ENCODE data around the gene MGME1.

Gene MGME1, protein sequence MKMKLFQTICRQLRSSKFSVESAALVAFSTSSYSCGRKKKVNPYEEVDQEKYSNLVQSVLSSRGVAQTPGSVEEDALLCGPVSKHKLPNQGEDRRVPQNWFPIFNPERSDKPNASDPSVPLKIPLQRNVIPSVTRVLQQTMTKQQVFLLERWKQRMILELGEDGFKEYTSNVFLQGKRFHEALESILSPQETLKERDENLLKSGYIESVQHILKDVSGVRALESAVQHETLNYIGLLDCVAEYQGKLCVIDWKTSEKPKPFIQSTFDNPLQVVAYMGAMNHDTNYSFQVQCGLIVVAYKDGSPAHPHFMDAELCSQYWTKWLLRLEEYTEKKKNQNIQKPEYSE

DNA sequence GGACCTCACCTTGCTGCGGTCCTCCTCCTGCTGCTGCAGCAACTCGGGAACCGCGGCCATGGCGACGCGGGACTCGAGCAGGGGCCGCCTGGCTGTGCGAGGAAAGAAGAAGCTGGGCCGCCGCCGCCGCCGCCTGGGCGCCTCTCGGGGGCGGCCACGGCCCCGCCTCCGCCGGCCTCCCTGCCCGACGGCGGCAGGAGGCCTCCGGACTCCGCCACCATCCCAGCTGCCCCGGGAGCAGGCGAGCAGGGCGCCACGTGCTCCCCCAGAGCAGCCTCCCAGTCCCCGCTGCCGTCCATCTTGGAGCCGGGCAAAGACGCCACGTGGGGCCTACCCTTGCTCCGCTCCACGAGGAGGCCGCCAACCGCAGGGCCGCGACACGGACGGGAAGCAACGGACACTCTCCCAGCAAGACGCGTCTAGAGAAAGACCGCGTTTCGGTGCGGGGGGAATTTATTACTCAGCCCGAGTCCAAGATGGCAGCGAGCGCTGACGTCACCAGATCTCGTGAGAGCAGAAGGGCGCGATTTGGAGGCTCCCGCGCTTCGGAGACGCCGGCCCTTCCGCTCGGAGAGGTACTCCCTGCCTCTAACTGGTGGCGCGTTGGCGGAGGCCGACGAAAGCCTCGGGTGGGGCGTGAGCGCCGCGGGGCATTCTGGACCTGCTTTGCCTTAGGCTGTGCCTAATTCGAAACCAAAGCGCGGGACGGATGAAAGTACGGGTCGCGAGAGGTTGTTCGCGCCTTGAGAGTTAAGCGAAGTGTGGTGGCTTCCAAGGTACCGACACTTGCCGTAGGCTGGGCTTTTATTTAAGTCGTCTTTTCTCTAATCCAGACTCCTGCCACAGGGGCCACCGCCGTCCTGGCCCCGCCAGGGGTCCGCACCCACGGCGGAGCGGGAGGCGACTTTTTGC lies at the start of gene MGME1, which contains the start of gene SNX5:
TSS of gene MGME1 (plus strand) at position 653 of the 912 bp plus-strand sequence. CDS start 842 bp downstream, outside the sequence.
TSS of gene SNX5 (minus strand) at position 429 of the 912 bp plus-strand sequence. CDS start at position 60, 369 bp downstream.
- DNase-seq (ENCODE audit: low read depth) = peak; percentile 99

DNA sequence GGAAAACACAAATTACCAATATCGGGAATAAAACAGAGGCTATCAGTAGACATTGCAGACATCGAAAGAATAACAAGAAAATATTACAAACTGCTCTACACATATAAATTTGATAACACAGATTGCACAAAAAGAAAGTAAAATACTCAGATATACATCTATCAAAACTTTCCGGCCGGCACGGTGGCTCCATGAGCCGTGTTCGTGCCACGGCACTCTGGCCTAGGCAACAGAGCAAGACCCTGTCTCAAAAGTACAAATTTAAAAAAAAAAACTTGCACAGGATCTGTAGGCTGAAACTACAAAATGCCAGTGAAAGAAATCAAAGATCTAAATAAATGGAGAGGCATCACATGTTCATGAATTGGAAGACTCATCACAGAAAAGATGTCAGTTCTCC lies 49.7 kb upstream of the MGME1 start:
- DNase-seq (ENCODE audit: low read depth) = no peak

DNA sequence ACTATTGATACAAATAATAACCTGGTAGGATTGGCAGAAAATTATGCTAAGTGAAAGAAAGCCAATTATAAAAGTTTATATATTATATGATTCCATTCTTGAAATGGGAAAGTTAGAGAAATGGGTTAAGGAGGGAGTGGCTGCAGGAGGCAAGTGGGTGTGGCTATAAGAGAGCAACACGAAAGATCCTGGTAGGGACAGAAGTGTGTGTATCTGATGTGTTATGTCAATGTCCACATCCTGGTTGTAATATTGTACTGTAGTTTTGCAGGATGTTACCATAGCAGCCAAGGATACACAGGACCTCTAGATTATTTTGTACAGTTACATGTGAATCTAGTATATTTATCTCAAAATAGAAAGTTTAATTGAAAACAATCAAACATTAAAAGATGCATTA lies 47.0 kb upstream of the MGME1 start:
- no peak for DNase-seq (ENCODE audit: low read depth)

DNA sequence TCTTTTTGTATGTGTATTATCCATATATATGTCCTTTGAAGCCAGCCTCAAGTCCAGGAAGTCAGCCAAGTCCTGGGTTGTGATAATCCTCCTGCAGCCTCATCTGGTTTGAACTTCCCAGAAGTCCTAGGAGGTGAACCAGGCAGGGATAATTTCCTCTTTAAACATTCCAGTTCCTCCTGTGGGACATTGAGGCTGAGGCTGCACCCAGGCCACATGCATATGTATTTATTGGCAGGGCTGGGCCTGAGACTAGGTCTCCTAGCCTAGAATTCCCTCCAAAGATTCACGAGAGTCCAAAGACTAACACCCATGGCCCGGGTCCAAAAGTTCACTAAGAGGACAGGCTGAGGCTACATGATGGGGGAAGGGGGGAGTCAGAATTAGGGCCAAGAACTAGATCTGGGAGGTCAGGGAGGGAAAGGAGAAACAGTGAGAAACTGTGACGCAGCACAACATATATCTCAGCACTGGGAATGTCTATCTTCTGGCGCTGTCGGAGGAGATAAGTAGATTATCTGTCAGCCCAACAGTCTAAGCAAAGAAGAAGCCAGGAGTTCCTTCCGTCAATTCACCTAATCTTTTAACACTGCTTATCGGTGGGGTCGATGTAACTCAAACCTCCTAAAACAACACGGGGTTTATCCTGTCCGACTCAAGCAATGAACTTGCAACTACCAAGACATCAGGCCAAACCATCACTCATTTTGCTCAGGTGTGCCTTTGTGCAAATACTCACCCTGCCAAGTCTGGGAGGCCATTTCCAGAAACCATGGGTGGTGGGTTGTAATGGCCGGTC lies 43.5 kb upstream of the MGME1 start:
- no peak for DNase-seq (ENCODE audit: low read depth)

DNA sequence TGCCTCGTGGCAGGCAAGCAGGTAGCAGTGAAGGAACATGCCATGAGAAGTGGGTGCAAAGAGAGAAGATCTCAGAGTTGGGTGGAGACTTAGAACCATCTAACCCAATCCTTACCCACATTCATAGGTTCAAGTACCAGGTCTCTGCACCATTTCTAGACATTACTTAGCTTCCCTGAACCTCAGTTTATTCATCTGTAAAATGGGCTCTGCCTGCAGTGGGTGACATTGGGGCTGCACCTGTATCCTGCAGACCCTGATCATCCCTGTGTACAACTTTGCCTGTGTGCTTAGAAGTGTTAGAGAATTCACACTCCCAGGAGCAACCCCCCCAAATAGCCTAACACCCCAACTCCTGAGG lies 42.9 kb upstream of the MGME1 start:
- DNase-seq (ENCODE audit: low read depth) = no peak

DNA sequence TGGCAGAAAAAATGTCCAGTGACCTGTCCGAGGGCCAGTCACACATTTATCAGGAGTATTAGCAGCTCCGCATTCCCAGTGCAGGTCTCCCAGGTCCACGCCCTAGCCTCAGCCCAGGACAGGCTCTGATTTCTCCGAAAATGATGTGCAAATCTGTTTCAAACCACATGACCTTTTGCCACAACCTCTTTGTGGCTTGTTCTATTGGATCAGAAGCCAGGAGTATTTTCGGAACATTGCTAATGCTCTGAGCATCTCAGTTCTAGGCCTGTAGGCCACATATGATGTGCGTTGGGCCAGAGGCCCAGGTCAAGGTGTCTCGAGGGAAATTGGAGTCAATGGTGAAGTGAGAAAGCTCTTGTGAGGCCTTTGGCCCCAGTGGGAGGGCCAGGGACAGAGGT lies 40.6 kb upstream of the MGME1 start:
- DNase-seq (ENCODE audit: low read depth) = no peak

DNA sequence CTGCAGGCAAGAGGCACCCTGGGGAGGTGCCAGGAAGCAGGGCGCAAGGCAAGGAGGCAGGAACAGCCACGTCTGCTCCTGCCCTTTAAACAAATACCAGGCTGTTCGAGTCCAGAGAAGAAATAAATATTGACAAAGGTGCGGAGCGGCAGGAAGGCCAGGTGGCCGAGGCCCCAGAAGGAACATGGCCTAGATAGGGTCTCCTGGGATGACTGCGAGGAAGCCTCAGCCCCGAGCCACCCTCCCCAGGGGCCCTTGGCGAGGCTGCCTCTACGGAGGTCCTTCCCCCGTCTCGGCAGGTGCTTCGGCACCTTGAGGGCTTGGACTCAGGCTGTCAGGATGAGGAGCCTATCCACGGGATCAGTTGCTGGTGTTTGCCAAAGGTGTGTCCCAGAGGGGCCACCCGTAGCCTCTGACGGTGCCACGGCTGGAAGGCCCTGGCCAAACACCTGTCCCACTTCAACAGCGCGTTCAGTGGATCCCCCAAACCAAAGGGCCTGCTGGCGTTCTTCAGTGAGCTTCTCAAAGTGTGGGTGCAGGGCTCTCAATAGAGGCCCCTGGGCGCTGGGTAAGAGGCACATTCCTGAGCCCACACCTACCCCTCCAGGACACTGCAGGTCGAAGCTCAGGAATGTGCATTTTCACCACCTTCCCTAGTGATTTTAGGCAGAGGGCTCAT lies 40.0 kb upstream of the MGME1 start:
- DNase-seq (ENCODE audit: low read depth) = no peak

DNA sequence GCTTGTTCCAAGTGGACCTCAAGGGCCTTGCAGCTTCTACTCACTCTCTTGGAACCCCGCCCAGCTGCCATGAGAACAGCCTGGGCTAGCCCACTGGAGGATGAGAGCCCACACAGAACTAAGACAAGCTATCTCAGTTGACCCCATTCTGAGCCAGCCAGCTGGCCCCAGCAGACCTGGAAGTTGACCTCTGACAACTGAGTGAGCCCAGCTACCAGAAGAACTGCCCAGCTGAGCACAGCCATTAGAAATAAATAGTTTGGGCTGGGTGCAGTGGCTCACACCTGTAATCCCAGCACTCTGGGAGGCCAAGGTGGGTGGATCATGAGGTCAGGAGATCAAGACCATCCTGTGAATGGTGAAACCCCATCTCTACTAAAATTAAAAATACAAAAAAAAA lies 37.3 kb upstream of the MGME1 start:
- no peak for DNase-seq (ENCODE audit: low read depth)

DNA sequence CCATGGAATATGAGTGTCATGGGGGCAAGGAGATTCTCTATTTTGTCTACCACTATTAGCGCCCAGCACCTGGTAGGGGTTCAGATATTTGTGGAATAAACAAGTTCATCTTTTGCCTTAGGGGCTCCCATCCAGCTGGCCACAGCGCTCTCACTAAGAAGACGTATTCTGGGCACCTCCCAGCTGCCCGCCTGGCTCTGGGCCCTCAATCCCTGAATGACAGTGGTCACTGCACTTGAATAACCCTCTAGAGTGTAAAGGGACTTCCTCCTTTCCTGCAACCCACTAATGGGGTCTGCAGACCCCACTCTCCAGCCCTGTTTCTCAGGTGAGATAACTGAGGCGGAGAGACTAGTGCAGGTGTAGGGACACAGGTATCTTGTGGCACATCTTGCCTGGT lies 36.4 kb upstream of the MGME1 start:
- DNase-seq (ENCODE audit: low read depth) = no peak

DNA sequence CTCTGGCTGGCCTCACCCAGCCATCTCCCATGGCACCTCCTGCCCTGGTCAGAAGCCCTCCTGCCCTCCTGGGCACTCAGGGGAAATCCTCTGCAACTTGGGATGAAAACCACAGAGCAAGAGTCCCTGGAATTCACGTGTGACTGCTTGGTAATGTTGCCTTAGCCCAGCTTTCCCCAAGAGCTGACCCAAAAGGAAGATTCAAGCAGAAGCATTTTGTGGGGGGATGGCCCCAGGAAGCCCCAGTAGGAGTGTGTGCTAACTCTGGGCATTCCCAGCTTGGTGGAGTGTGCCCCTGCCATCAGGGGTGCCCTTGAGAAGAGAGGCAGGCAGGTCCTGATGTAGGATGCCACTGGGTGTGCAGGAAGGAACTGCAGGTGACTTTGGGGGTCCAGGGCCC lies 35.7 kb upstream of the MGME1 start:
- DNase-seq (ENCODE audit: low read depth) = no peak

DNA sequence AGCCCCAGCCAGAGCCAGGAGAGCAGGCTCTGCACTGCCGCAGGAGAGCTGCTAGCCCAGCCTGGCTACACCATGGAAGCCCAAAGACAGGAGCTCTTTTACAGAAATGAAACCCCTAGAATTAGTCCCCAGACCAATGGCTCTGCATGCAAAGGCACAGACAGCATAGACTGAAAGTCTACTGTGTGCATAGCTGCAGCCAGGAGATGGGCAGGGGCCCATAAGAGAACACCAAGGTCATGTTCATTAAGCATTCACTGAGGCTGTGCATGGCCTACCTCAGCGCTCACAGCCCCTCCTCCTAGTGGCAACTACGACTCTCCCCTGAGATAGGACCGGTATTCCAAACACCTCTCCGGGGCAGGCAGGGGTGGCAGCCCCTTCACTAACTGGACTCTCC lies 35.1 kb upstream of the MGME1 start:
- DNase-seq (ENCODE audit: low read depth) = no peak

DNA sequence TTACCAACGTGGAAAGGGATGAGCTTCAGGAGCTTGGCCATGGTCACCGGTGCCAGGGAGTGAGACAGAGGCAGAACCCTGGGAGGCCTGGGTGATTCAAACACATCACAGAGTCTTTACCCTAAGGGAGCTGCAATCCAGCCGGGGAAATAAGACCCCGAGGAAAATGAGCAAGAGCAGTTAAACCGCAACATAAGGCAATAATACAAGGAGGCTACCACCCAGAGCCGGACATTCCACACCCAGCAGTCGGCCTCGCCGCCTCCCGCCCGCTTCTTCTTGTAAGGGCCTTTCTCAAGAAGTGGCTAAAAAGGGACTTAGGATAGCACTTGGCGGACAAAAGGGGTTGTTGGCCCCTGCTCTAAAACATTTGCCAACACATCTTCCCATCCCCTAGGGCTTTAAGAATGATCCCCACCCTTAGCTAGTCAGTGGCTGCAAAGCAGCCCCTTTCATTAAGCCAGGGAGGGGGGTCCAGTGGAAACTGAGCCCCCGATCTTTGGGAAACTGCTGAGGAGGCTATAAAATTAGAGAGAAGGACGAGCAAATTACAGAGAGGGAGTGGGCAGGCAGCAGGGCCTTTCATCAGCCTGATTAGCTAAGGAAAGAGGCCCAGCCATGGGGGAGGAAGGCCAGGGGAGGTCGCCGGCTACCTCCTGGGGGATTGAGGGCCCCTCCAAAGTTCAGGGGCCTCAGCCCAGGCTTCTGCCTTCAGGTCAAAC lies 34.5 kb upstream of the MGME1 start:
- DNase-seq (ENCODE audit: low read depth) = peak; percentile 94

DNA sequence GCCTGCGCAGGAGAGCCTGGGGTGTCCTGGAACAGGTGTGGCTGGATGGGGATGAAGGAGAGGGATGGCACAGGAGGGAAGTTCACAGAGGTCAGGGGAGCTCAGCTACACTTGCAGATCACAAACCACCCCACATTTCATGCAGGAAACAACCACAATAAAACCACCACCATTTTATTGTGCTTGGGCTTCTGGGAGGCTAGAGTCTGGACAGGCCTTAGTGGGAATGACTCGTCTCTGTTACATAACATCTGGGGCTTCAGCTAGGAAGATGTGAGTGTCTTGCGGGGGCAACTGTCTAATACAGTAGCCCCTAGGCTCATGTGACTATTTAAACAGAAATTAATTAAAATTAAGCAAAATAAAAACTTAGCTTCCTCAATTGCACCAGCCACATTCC lies 33.6 kb upstream of the MGME1 start:
- DNase-seq (ENCODE audit: low read depth) = peak; percentile 68

DNA sequence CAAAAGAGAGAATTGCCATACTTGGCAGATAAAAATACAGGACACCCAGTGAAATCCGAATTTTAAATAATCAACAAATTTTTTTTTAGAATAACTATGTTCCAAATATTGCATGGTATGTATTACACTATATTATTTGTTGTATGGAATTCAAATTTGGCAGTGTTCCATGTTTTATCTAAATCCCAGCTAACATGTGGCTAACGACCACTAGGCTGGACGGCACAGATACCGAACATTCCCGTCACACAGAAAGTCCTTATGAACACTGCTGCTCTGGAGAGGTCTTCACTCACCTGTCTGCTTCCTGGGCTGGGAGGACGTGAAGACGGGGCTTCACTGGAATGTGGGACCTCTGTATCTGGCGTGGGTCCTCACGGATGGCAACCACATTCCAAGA lies 33.1 kb upstream of the MGME1 start:
- no peak for DNase-seq (ENCODE audit: low read depth)

DNA sequence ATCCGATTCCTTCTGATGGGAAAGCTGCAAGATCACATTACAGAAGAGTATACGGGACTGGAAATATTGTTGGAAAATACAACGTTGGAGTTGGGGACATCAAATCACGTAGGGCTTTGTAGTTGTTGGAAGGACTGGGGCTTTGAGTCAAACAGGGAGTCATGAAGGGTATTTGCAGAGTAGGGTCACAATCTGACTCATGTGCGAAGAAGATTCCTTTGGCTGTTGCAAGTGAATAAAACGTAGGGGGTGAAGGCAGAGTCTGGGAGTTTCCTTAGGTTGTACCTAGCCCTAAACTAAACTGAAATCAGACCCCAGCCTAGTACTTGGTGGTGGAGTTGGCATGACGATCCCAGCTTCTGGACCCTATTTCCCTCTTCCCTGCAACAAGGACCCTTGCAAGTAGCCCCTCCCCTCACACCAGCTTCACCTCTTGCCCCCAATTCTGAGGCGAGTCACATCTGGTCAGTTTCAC lies 32.5 kb upstream of the MGME1 start:
- peak; percentile 54 for DNase-seq (ENCODE audit: low read depth)

DNA sequence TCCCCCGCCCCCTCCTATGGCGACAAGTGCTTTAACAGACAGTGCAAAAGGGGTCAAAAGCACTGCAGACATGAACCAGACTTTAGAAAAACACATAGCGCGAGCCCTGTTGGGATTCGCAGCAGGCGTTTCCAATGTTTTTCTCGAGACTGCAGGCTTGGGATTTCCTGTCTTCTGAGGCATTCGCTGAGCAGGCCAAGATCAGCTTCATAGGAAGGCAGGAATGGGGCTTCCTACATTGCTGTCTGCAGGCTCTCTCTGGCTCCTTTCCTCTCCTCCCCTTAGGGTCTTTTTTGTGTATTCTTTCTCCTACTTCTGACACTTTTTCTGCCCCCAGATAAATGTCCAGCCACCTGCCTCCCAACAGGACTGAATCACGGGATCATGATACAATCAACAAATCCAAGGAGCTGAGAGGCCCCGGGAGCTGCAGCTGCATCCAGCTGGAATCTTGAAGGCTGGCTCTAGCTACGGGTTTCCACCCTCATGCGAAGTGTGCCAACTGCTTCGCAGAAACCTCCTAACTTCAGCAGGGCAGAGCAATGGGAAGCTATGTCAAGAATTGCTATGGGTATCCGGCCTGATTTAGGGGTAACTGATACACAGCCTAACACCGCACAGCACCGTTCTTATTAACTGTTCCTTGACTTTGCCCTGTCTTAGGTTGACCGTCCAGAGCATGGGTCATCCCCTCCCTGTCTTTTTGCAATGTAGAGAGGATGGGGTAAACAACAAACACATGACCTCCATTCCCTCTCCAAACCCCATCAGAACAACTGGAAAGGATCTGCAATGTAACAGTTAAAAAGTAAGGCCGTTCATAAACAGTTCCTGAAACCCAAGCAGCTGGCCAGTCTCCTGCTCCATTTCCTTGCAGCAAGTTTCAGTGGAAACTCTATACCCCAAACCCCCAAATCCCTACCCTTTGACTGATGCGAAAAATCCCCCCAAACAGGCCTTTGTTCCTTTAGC lies 31.8 kb upstream of the MGME1 start:
- DNase-seq (ENCODE audit: low read depth) = peak; percentile 76

DNA sequence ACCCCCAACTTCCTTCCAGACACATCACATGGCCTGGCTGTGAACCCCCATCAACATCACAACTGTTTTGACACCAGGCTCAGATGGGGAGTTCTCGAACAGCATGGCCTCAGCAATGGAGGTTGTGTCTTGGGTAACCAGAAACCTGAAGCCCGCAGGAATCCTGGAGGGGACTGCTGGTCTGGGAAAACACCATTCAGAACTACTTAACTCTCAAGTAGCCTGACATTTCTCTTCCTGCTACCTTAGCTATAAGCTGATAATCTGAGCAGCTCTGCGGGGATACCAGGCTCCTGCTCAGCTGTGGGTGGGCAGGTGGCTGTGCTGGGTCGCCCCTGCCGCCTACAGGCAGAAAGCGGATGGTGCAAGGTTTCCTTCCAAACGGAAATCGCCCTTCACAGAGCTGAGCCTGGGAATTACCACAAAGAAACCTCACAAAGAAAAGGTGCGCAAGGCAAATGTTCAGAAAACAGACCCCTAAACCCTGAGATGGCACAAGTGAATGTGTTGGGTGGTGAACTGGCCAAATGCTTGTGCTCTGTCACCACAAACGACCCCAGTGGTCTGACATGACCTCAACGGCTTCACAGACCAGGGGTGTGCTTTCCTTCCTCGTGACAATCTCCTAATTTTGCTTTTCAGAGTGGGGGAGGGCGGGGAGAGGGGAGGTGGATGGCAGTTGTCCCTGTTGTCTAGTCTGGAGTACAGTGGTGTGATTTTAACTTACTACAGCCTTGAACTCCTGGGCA lies 29.8 kb upstream of the MGME1 start:
- peak; percentile 73 for DNase-seq (ENCODE audit: low read depth)

DNA sequence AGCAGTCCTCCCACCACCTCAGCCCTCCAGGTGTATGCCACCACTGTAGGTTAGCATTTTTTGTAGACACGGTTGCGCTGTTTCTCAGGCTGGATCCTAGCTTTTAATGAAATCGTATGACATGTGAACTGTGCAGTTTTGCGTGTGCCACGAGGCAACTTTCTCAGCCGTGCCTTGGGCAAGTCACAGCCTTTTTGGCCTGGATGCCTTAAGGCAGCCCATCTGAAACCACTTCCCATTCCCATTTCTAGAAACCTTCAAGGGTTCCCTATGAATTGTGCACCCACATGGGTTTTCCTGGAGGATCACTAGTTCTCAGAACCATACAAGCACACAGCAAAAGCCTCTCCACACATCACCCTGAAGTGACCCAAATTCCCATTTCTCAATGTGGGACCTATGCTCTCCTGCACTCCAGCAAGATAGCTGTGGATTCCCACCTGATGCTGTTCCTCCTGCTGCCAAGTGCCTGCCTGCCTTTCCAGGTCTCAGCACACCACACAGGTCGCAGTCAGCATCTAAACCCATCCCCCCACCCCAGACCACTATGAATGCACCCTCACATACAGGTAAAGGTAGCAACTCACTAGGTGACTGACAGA lies 29.1 kb upstream of the MGME1 start:
- no peak for DNase-seq (ENCODE audit: low read depth)
